ENCODE measurements around the gene CACNA2D3.

DNA sequence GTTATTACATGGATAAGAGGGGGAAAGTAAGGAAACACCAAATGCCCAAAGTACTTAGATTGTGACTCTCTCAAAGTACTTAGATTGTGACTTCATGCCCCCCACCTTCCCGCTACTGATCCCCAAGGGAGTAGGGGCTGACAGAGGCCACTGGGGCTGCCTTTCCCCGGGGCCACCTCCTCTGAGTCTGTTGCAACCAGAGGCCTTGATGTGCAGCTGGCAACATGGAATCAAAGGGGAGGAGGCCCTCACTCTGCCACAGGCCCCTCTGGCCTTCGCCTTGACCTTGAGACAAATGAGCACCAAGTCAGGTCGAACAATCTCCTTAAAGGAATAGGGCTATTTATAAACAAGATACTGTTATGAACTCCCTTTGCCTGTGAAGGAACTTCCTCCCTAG lies 743.0 kb downstream of the CACNA2D3 start:
- no peak for TF ChIP-seq POLR2A (IDR thresholded peaks at IDR 0.05)
- TF ChIP-seq CTCF (IDR thresholded peaks at IDR 0.05) = no peak

Measured in lower leg skin (tissue), 3 donors.